Tibial nerve (tissue), 3 donors: ENCODE measurements around the gene TXNDC15.

Experiments used
- POLR2A ChIP-seq, 2 donors: fragments of 450-650 bp; IDR thresholded peaks; one replicate each; pipeline ENCODE4 v1.6.1; 2017; ENCODE audit warnings: antibody characterized with exemption in 2 of 2, mild to moderate bottlenecking in 2 of 2, moderate library complexity in 2 of 2
- TF ChIP-seq, protein P1 (sequence below), 5 experiments: fragments of 200-600 bp in 3 of 5; fragments of 450-650 bp in 2 of 5; sonication (generic) in 3 of 5; IDR thresholded peaks; one replicate each; pipeline ENCODE4 v1.5.1; 2016 to 2019; ENCODE audit warnings: antibody characterized with exemption in 5 of 5, mild to moderate bottlenecking in 3 of 5, moderate library complexity in 2 of 5

DNA sequence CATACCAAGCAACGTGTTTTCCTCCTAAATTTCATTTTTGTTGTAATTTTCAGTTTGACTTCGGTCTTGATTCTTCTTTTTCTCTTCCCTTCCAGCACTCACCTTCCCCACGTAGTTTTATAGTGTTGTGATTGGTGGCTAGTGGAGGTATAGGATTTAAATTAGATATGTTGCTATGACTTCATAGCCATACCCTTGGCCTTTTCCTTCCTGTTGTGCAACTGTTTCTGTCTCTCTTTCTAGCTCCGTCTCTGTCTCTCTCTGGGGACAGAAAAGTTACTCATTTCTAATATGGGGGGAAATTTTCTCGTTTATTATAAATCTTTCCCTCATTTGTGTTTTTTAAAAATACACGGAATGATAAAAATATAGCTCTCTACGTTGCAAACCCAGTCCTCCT, 49.0 kb upstream of the TXNDC15 start:
- TF ChIP-seq, protein P1, sequence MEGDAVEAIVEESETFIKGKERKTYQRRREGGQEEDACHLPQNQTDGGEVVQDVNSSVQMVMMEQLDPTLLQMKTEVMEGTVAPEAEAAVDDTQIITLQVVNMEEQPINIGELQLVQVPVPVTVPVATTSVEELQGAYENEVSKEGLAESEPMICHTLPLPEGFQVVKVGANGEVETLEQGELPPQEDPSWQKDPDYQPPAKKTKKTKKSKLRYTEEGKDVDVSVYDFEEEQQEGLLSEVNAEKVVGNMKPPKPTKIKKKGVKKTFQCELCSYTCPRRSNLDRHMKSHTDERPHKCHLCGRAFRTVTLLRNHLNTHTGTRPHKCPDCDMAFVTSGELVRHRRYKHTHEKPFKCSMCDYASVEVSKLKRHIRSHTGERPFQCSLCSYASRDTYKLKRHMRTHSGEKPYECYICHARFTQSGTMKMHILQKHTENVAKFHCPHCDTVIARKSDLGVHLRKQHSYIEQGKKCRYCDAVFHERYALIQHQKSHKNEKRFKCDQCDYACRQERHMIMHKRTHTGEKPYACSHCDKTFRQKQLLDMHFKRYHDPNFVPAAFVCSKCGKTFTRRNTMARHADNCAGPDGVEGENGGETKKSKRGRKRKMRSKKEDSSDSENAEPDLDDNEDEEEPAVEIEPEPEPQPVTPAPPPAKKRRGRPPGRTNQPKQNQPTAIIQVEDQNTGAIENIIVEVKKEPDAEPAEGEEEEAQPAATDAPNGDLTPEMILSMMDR (IDR thresholded peaks at IDR 0.05), result no peak
- no peak for TF ChIP-seq POLR2A (IDR thresholded peaks at IDR 0.05)
